K562 (cell line): ENCODE results near the gene PDE9A. TPM values are rescaled to one million over a fixed set of nuclear protein-coding genes. Genes with fewer than 3 reads are reported as not detected.

Source experiments
- ATAC-seq: fragments of 200-7000 bp; cut with Tn5 transposase; 3 replicates; pipeline ENCODE4 v1.9.1; 2020; ENCODE audit warnings: moderate library complexity
- BruUV-seq: library from RNA; stranded (reverse); fragments of 400-500 nt; replicated peaks from 2 replicates; lab custom pipeline; 2021; lab: Mats Ljungman, UMichigan
- CTCF ChIA-PET: fragments of 300-600 bp; formaldehyde crosslinking; extraction: SDS; loops from one replicate; lab custom pipeline; 2021; ENCODE audit warnings: low intra/inter-chr PET ratio; lab: Yijun Ruan, JAX
- POLR2A ChIA-PET: fragments of 300-600, 350-650 bp; sonication (Branson Sonifier 250); formaldehyde crosslinking; extraction: SDS; loops from one replicate; lab custom pipeline; 2021; ENCODE audit warnings: antibody characterized with exemption, inconsistent platforms; lab: Yijun Ruan, JAX
- DNase-seq, 4 experiments: peaks; one replicate each; pipeline versions ENCODE4 v3.0.0 to v3.0.0-alpha.2; 2011 to 2018; ENCODE audit warnings: low spot score in 3 of 4, mixed read lengths in 3 of 4; ENCODE audit errors: extremely low read depth in 1 of 4
- FAIRE-seq: peaks from 2 replicates; lab custom pipeline; 2011; peaks lifted over from hg19 to GRCh38; lab: Jason Lieb, UNC
- H2AFZ ChIP-seq: 2 replicates; pipeline ENCODE4 v1.6.0; 2011; ENCODE audit warnings: low read depth, low read length, control low read depth, inconsistent platforms
- H3K27ac ChIP-seq: fragments of 200-600 bp; 3 replicates; pipeline ENCODE4 v1.8.0; 2011; ENCODE audit warnings: low read depth, mild to moderate bottlenecking, control low read depth, inconsistent platforms, low read length, moderate library complexity, mixed read lengths; ENCODE audit errors: extremely low read depth
- H3K27me3 ChIP-seq, 2 experiments: fragments of 300-600 bp in 1 of 2; 2 replicates in 1 of 2; 3 replicates in 1 of 2; pipeline versions ENCODE4 v1.6.0 to v1.8.0; 2011; ENCODE audit warnings: inconsistent platforms in 2 of 2, low read length in 2 of 2, mild to moderate bottlenecking in 1 of 2, mixed read lengths in 1 of 2, moderate library complexity in 1 of 2; ENCODE audit not compliant: control insufficient read depth in 2 of 2, insufficient read depth in 2 of 2
- H3K36me3 ChIP-seq: fragments of 300-600 bp; 3 replicates; pipeline ENCODE4 v1.8.0; 2011; ENCODE audit warnings: mild to moderate bottlenecking, low read length, inconsistent platforms; ENCODE audit not compliant: control insufficient read depth, insufficient read depth
- H3K4me1 ChIP-seq, 2 experiments: fragments of 200-600 bp in 1 of 2; replicated peaks in 1 of 2; 2 replicates in 1 of 2; 3 replicates in 1 of 2; pipeline versions ENCODE4 v1.5.1 to v1.8.0; 2011; ENCODE audit warnings: inconsistent platforms in 2 of 2, low read length in 2 of 2, mild to moderate bottlenecking in 1 of 2, mixed read lengths in 1 of 2, moderate library complexity in 1 of 2; ENCODE audit not compliant: control insufficient read depth in 2 of 2, insufficient read depth in 2 of 2
- H3K4me2 ChIP-seq: 2 replicates; pipeline ENCODE4 v1.6.1; 2011; ENCODE audit warnings: low read length, control low read depth, inconsistent platforms, mixed read lengths; ENCODE audit not compliant: insufficient read depth
- H3K4me3 ChIP-seq: fragments of 200-600 bp; sonication (generic), shearing (Covaris generic); 2 replicates; pipeline ENCODE4 v1.5.1; 2016; ENCODE audit warnings: control low read depth, inconsistent platforms
- H3K79me2 ChIP-seq: fragments of 200-600 bp; 3 replicates; pipeline ENCODE4 v1.8.0; 2011; ENCODE audit warnings: low read length, inconsistent platforms; ENCODE audit not compliant: control insufficient read depth, insufficient read depth
- H3K9ac ChIP-seq, 2 experiments: 2 replicates each; pipeline versions ENCODE4 v1.6.0 to v1.6.1; 2011; ENCODE audit warnings: low read depth in 2 of 2, low read length in 2 of 2, control low read depth in 1 of 2, inconsistent platforms in 1 of 2, mild to moderate bottlenecking in 1 of 2, mixed read lengths in 1 of 2; ENCODE audit not compliant: insufficient read depth in 1 of 2
- H3K9me1 ChIP-seq: one replicate; pipeline ENCODE4 v1.6.0; 2011; ENCODE audit warnings: inconsistent platforms, mild to moderate bottlenecking, low read length, moderate library complexity; ENCODE audit not compliant: control insufficient read depth, insufficient read depth
- H3K9me3 ChIP-seq: replicated peaks from 2 replicates; pipeline ENCODE4 v1.5.1; 2011; ENCODE audit warnings: low read depth, low read length, inconsistent platforms; ENCODE audit not compliant: control insufficient read depth, insufficient read depth
- H4K20me1 ChIP-seq: replicated peaks from 2 replicates; pipeline ENCODE4 v1.6.1; 2011; ENCODE audit warnings: low read length, inconsistent platforms, mixed read lengths; ENCODE audit not compliant: control insufficient read depth, insufficient read depth
- CEBPB ChIP-seq: fragments of 450-650 bp; IDR thresholded peaks from 2 replicates; pipeline ENCODE4 v1.6.1; 2016; ENCODE audit warnings: missing genetic modification characterization, missing compliant biosample characterization
- KDM1A ChIP-seq, 2 experiments: fragments of 450-650 bp; IDR thresholded peaks; 2 replicates each; pipeline ENCODE4 v1.6.1; 2016; ENCODE audit warnings: mild to moderate bottlenecking in 2 of 2
- KDM2B ChIP-seq: fragments of 250-450 bp; sonication (Bioruptor Pico); IDR thresholded peaks from 2 replicates; pipeline ENCODE4 v1.8.0; 2021; ENCODE audit warnings: mild to moderate bottlenecking, moderate library complexity
- KLF6 ChIP-seq: fragments of 250-450 bp; sonication (Bioruptor Pico); IDR thresholded peaks from 2 replicates; pipeline ENCODE4 v1.4.0; 2020; ENCODE audit warnings: mild to moderate bottlenecking, moderate library complexity, borderline replicate concordance
- SMARCE1 ChIP-seq: fragments of 450-650 bp; IDR thresholded peaks from 2 replicates; pipeline ENCODE4 v1.7.1; 2016; ENCODE audit warnings: mild to moderate bottlenecking
- ZNF212 ChIP-seq: fragments of 450-650 bp; formaldehyde crosslinking; IDR thresholded peaks from 2 replicates; pipeline ENCODE4 v1.4.0; 2020; ENCODE audit warnings: mild to moderate bottlenecking
- WGBS: fragments of 100-300 bp; shearing (Covaris generic); methylation state at CpG from one replicate; pipeline ENCODE4 v1.1.6; 2016; ENCODE audit warnings: low coverage, mixed read lengths; ENCODE audit not compliant: insufficient coverage; ENCODE audit errors: missing lambda C conversion rate; 5-methylcytosine and 5-hydroxymethylcytosine counted together
- in situ Hi-C: fragments of 300-500 bp; cut with MboI; formaldehyde crosslinking; loops from 4 replicates; pipeline ENCODE4 v1.15.0; 2018; ENCODE audit warnings: inconsistent platforms, mixed read lengths
- intact Hi-C: fragments of 100-400 bp; cut with micrococcal nuclease; formaldehyde crosslinking; loops from 2 replicates; pipeline ENCODE4 v1.14.2; 2022
- polyA plus RNA-seq, 8 experiments: library from polyadenylated mRNA; depleted of rRNA in 4 of 8; stranded (reverse) in 5 of 8; unstranded in 3 of 8; fragments of >200 nt; fragmentation: Nextera tagmentation in 2 of 8; fragmentation: Illumina TruSeq in 1 of 8; extraction: Ambion mirVana in 2 of 8; extraction: Trizol in 1 of 8; gene quantifications; 2 replicates each; pipeline versions ENCODE4 v1.2.1 to v1.2.3, GENCODE V29; 2011 to 2014; ENCODE audit warnings: inconsistent platforms in 1 of 8, missing spikeins in 1 of 8
- total RNA-seq, 7 experiments: library from RNA; depleted of rRNA in 6 of 7; stranded (reverse); fragments of >200 nt in 6 of 7; fragmentation: Illumina TruSeq in 2 of 7; extraction: Trizol in 2 of 7; gene quantifications; 2 replicates each; pipeline versions ENCODE4 v1.2.1 to v1.2.3, GENCODE V29; 2011 to 2021; ENCODE audit warnings: low replicate concordance in 1 of 7
- TF ChIP-seq, protein P1 (sequence below), 2 experiments: fragments of 450-650 bp; IDR thresholded peaks; 2 replicates each; pipeline ENCODE4 v1.6.1; 2016

Gene PDE9A
- total and polyA plus RNA-seq, 9 of the 15 experiments (the other 6 are each of a cell fraction or from before 2014, with no cell fraction given), result 0.07 to 0.27 TPM; not detected in 7

DNA sequence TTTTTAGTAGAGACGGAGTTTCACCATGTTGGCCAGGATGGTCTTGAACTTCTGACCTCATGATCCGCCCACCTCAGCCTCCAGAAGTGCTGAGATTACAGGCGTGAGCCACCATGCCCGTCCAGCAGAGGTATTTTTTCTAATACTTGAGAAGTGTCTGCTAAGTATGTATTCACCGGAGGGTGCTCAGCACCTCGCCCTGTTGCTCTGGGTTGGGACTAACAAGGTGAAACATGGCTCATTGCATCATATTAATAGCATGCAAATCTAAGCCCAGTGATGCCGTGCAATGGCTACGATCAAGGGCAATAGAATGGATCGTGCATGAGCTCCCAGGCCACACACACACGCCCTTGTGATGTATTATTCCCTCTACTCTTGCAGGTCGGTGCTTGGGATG lies 68.7 kb downstream of the PDE9A start:
- H3K36me3 ChIP-seq, result no peaks in the 10 kb centered on the region
- ATAC-seq (no peak), DNase-seq (no peak), FAIRE-seq (no peak)
- no TSS peak for BruUV-seq
- H3K27me3 ChIP-seq, result peaks cover 37 to 62% of the 10 kb centered on the region in 2 experiments
- H3K9me1 ChIP-seq, result no peaks in the 10 kb centered on the region
- no peak overlapping the region for H2AFZ ChIP-seq
- no peak overlapping the region for H3K9ac ChIP-seq
- intact Hi-C loops (no loop called here), in situ Hi-C loops (no loop called here)
- TF ChIP-seq ZNF212 (CRISPR knock-in tag) (no peak), KDM2B (CRISPR knock-in tag) (no peak), SMARCE1 (no peak), CEBPB (tag) (0 out of 2 replicates have a peak, but pooled peaks have one; percentile 33), KLF6 (no peak), KDM1A (IDR thresholded peaks at IDR 0.05) (no peak)
- TF ChIP-seq, protein P1, sequence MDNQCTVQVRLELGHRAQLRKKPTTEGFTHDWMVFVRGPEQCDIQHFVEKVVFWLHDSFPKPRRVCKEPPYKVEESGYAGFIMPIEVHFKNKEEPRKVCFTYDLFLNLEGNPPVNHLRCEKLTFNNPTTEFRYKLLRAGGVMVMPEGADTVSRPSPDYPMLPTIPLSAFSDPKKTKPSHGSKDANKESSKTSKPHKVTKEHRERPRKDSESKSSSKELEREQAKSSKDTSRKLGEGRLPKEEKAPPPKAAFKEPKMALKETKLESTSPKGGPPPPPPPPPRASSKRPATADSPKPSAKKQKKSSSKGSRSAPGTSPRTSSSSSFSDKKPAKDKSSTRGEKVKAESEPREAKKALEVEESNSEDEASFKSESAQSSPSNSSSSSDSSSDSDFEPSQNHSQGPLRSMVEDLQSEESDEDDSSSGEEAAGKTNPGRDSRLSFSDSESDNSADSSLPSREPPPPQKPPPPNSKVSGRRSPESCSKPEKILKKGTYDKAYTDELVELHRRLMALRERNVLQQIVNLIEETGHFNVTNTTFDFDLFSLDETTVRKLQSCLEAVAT (IDR thresholded peaks at IDR 0.05), result no peak
- 0 out of 5 replicates have a peak, but pooled peaks cover 0 to 3% of the 10 kb centered on the region in 2 experiments for H3K4me1 ChIP-seq
- H4K20me1 ChIP-seq, result peaks cover 13% of the 10 kb centered on the region; the same call in 1 of the 2 replicates
- no peak overlapping the region for H3K27ac ChIP-seq
- H3K4me2 ChIP-seq, result no peak overlapping the region
- no peak overlapping the region for H3K4me3 ChIP-seq
- no peaks in the 10 kb centered on the region for H3K79me2 ChIP-seq
- 3% methylated on average over 11 of the region's 11 CpGs for WGBS
- CTCF ChIA-PET, result no interaction called here
- POLR2A ChIA-PET, result interaction anchor here (0.9 to 1.2 kb wide), 2 partner anchors 10 to 19 kb away, joined by 3 read pairs; no protein-coding TSS in a partner anchor
- H3K9me3 ChIP-seq, result no peaks in the 10 kb centered on the region
